PC-9 (cell line): ENCODE measurements around the gene GALNT10.

Experiments
- EZH2 ChIP-seq: fragments of 200-600 bp; sonication (generic); IDR thresholded peaks from 2 replicates; pipeline ENCODE4 v1.8.0; 2017; ENCODE audit warnings: antibody characterized with exemption, low read depth
- TF ChIP-seq, protein P1 (sequence below): fragments of 200-600 bp; sonication (generic); conservative IDR thresholded peaks from 2 replicates; pipeline ENCODE4 v1.6.1; 2017; ENCODE audit warnings: mixed run types, antibody characterized with exemption, mild to moderate bottlenecking, moderate library complexity

GRCh38 chr5:154405078-154405792 lies 214.7 kb downstream of the GALNT10 start:
- TF ChIP-seq, protein P1, sequence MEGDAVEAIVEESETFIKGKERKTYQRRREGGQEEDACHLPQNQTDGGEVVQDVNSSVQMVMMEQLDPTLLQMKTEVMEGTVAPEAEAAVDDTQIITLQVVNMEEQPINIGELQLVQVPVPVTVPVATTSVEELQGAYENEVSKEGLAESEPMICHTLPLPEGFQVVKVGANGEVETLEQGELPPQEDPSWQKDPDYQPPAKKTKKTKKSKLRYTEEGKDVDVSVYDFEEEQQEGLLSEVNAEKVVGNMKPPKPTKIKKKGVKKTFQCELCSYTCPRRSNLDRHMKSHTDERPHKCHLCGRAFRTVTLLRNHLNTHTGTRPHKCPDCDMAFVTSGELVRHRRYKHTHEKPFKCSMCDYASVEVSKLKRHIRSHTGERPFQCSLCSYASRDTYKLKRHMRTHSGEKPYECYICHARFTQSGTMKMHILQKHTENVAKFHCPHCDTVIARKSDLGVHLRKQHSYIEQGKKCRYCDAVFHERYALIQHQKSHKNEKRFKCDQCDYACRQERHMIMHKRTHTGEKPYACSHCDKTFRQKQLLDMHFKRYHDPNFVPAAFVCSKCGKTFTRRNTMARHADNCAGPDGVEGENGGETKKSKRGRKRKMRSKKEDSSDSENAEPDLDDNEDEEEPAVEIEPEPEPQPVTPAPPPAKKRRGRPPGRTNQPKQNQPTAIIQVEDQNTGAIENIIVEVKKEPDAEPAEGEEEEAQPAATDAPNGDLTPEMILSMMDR: peak; percentile 61
- TF ChIP-seq EZH2: no peak
